ENCODE data around the gene CHRDL1.

GRCh38 chrX:110703641-110704040 lies 92.0 kb downstream of the CHRDL1 start:
- no peak for TF ChIP-seq POLR2A (IDR thresholded peaks at IDR 0.05; ENCODE audit: low read depth, low read length)
- no peak for TF ChIP-seq POLR2AphosphoS5 (IDR thresholded peaks at IDR 0.05; ENCODE audit: insufficient read depth, low read depth, low read length)
- TF ChIP-seq GATA2 (IDR thresholded peaks at IDR 0.05; ENCODE audit: insufficient read depth, insufficient read length, low read depth, low read length) = no peak
- TF ChIP-seq CTCF (IDR thresholded peaks at IDR 0.05; ENCODE audit: extremely low read depth in 1 of 2, insufficient read depth in 1 of 2, low read depth in 1 of 2, low read length in 2 of 2) = no peak
- TF ChIP-seq MYC (IDR thresholded peaks at IDR 0.05; ENCODE audit: low read depth, low read length) = no peak
- TF ChIP-seq EZH2 (IDR thresholded peaks at IDR 0.05; ENCODE audit: borderline replicate concordance, low read depth, low read length, severe bottlenecking) = no peak
- no peak for TF ChIP-seq FOS (IDR thresholded peaks at IDR 0.05; ENCODE audit: borderline replicate concordance, insufficient read depth, low read length)

All from endothelial cell of umbilical vein (primary cell).